KBM-7 (cell line): ENCODE data around the gene GPATCH2L.

ENCODE experiments used
- DNase-seq: peaks from one replicate; pipeline ENCODE4 v3.0.0-alpha.2; 2015
- in situ Hi-C: fragments of 300-500 bp; cut with MboI; formaldehyde crosslinking; loops from 2 replicates; pipeline ENCODE4 v1.14.3; 2020; ENCODE audit warnings: low sequenced_read_pairs, low pct_unique_long_range_greater_than_20kb, mixed read lengths

The GPATCH2L gene

GRCh38 chr14:76193696-76194095 is 42.0 kb downstream of the GPATCH2L start:
- in situ Hi-C loops, result no loop called here

GRCh38 chr14:76194327-76194726 is 42.6 kb downstream of the GPATCH2L start:
- DNase-seq, result no peak
- in situ Hi-C loops, result no loop called here

More at GRCh38 chr14:76193696-76194095, 42.0 kb downstream of the GPATCH2L start:
- no peak for DNase-seq

- in situ Hi-C loops, result no loop called here
- no peak for DNase-seq
Observed at GRCh38 chr14:76195003-76195402, 43.3 kb downstream of the GPATCH2L start.

- no peak for DNase-seq
- in situ Hi-C loops, result no loop called here
Observed at GRCh38 chr14:76196980-76197695, 45.4 kb downstream of the GPATCH2L start.

GRCh38 chr14:76201162-76201561 is 49.4 kb downstream of the GPATCH2L start:
- in situ Hi-C loops, result no loop called here
- DNase-seq, result no peak

GRCh38 chr14:76203086-76204001 is 51.6 kb downstream of the GPATCH2L start:
- in situ Hi-C loops, result no loop called here
- no peak for DNase-seq

GRCh38 chr14:76204461-76205230 is 52.9 kb downstream of the GPATCH2L start:
- in situ Hi-C loops, result no loop called here
- no peak for DNase-seq

GRCh38 chr14:76205708-76206107 is 54.0 kb downstream of the GPATCH2L start:
- no peak for DNase-seq
- in situ Hi-C loops, result no loop called here

GRCh38 chr14:76208340-76208739 is 56.6 kb downstream of the GPATCH2L start:
- in situ Hi-C loops, result no loop called here
- peak; percentile 56 for DNase-seq

- DNase-seq, result no peak
- in situ Hi-C loops, result no loop called here
Observed at GRCh38 chr14:76212242-76212641, 60.5 kb downstream of the GPATCH2L start.

GRCh38 chr14:76217179-76217578 is 65.5 kb downstream of the GPATCH2L start:
- no peak for DNase-seq
- in situ Hi-C loops, result no loop called here

- in situ Hi-C loops, result no loop called here
- DNase-seq, result no peak
Observed at GRCh38 chr14:76218662-76219061, 66.9 kb downstream of the GPATCH2L start.

GRCh38 chr14:76219873-76220272 is 68.2 kb downstream of the GPATCH2L start:
- in situ Hi-C loops, result no loop called here
- no peak for DNase-seq

- DNase-seq, result no peak
- in situ Hi-C loops, result no loop called here
Observed at GRCh38 chr14:76227450-76228050, 75.8 kb downstream of the GPATCH2L start.

GRCh38 chr14:76228138-76228537 is 76.4 kb downstream of the GPATCH2L start:
- DNase-seq, result no peak
- in situ Hi-C loops, result no loop called here

- in situ Hi-C loops, result no loop called here
- no peak for DNase-seq
Observed at GRCh38 chr14:76232800-76233199, 81.1 kb downstream of the GPATCH2L start.

- DNase-seq, result no peak
Observed at GRCh38 chr14:76235628-76236027, 83.9 kb downstream of the GPATCH2L start.

GRCh38 chr14:76236172-76237130 is 84.7 kb downstream of the GPATCH2L start:
- DNase-seq, result peak; percentile 17
- in situ Hi-C loops, result no loop called here

More at GRCh38 chr14:76235628-76236027, 83.9 kb downstream of the GPATCH2L start:
- in situ Hi-C loops, result no loop called here
